GM21825 (cell line): Measurements from ENCODE around the gene FGFR3.

Experiments used
- ATAC-seq: cut with Tn5 transposase; IDR thresholded peaks from one replicate; pipeline ENCODE4 v1.9.1; 2021; ENCODE audit warnings: mild to moderate bottlenecking, moderate library complexity; ENCODE audit not compliant: unreplicated experiment

Gene FGFR3

GRCh38 chr4:1756079-1756478 lies 37.0 kb upstream of the FGFR3 start:
- ATAC-seq: no peak

GRCh38 chr4:1756893-1757779 lies 36.0 kb upstream of the FGFR3 start:
- no peak for ATAC-seq

GRCh38 chr4:1757836-1758235 lies 35.3 kb upstream of the FGFR3 start:
- no peak for ATAC-seq

GRCh38 chr4:1758306-1759121 lies 34.6 kb upstream of the FGFR3 start:
- ATAC-seq: no peak

GRCh38 chr4:1759170-1759817 lies 33.8 kb upstream of the FGFR3 start:
- no peak for ATAC-seq

DNA sequence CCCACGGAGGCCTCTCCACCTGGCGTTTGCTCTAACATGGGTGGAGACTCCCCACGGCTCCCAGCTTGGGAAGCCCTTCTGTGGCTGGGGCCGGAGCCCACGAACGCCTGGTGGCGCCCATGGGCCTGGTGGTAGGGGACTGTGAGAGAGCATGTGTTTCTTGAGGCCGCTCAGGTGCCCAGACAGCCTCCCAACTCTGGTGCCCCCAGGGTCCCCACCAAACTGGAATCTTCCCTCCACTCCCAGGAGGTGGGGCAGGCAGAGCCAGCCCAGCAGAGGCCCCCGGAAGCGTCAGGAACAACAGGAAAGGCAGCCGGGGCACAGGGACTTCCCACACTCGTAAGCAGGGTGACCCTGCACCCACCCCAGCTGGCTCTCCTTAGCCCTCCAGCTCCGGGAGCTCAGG lies 33.3 kb upstream of the FGFR3 start:
- no peak for ATAC-seq

DNA sequence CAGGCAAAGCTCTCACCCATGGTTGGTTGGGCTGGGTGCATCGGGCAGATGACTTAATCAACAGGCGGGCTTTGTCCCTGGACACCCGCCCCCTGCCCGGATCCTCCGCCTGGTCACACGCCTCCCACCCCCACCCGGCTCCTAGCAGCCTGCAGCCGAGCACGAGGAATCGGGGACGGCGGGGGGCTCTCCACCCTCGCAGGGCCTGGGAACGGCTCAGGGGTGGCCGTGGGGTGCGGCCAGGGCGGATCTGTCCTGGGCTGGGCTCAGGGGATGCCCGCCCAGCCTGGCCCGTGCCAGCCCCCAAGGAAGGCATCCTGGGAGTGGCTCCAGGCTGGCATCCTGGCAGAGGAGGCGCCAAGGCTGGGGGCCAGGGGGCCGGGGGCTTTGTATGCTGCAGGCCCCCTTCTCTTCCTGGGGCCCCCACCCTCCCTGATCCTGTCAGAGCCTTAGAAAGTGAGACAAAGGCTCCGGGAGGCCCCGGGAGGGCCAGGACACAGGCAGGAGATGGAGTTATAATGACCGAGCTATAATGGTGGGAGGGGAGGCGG lies 32.5 kb upstream of the FGFR3 start:
- ATAC-seq: no peak

DNA sequence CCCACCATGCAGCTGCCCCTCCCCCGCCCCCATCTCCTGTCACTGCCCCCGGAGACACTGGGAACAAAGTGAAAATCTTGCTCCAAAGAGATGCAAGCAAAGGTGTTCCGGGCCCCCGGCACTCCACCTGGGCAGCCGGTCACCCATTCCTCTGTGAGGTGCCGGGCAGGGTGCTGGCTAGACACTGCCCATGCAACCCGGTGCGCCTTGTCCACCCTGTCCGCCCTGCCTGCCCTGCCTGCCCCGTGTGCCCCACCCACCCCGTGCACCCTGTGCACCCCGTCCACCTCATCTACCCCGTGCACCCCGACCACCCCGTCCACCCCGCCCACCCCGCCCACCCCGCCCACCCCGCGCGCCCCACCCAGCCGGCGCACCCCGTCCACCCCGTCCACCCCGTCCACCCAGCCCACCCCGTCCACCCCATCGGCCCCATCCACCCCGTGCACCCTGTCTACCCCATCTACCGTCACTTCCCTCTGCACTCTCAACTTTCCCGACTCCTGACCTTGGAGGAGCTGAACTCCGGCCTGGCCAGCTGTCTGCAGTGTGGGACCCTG lies 31.9 kb upstream of the FGFR3 start:
- no peak for ATAC-seq

- ATAC-seq: no peak
These were observed 30.7 kb upstream of the FGFR3 start for GRCh38 chr4:1762264-1763010.

GRCh38 chr4:1763070-1763549 lies 30.0 kb upstream of the FGFR3 start:
- ATAC-seq: no peak

DNA sequence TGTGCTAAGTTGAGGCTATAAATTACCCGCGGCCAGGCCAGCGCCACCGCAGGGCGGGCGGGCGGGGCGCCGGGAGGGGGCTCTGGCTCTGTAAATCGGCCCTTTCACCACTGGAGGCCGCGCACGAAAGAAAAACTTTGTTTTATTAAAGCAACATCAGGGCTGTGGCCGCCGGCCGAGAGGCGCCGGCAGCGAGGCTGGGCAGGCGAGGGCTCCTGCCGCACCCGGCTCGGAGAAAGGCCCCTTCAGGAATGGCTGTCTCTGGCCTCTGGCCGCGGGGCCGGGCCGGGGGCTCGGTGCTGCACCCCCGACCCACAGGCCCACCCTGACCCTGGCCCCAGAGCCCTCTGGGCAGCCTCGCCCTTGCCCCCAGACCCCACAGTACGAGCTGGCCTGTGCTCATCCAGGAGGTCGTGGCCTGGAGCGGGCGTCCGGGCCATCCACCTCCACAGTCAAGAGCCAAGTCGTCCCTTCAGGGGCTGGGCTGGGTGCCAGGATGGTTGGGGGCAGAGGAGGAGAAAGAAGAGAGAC lies 29.5 kb upstream of the FGFR3 start:
- no peak for ATAC-seq

GRCh38 chr4:1764670-1765069 lies 28.4 kb upstream of the FGFR3 start:
- no peak for ATAC-seq

DNA sequence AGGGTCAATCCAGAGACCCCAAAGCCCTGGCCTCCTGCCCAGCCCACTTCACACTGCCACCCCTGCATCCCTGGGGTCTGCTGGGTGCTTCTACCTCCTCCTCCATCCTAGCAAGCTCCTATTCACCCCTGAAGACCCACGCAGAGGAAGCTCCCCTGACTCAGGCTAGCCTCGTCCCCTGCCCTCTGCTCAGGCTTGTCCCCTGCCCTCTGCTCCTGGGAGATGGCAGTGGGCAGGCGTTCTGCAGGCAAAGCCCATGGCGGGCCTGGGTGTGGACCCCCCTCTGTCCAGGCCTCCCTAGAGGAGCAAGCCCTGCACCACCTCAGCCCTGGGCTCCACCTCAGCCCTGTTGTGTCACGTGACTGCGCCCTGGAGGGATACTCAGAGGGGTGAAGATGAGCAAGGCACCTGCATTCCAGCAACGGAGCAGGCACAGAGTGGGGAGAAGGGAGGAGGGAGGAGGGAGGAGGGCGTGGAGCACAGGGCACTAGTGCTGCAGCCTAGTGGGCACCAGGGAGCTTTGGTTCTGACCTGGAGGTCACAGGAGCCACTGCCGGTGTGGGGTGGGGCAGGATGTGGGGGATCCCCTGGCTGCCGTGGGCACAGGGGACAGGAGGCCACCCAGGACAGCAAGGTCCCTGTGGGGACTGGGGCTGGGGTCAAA lies 27.6 kb upstream of the FGFR3 start:
- ATAC-seq: no peak

DNA sequence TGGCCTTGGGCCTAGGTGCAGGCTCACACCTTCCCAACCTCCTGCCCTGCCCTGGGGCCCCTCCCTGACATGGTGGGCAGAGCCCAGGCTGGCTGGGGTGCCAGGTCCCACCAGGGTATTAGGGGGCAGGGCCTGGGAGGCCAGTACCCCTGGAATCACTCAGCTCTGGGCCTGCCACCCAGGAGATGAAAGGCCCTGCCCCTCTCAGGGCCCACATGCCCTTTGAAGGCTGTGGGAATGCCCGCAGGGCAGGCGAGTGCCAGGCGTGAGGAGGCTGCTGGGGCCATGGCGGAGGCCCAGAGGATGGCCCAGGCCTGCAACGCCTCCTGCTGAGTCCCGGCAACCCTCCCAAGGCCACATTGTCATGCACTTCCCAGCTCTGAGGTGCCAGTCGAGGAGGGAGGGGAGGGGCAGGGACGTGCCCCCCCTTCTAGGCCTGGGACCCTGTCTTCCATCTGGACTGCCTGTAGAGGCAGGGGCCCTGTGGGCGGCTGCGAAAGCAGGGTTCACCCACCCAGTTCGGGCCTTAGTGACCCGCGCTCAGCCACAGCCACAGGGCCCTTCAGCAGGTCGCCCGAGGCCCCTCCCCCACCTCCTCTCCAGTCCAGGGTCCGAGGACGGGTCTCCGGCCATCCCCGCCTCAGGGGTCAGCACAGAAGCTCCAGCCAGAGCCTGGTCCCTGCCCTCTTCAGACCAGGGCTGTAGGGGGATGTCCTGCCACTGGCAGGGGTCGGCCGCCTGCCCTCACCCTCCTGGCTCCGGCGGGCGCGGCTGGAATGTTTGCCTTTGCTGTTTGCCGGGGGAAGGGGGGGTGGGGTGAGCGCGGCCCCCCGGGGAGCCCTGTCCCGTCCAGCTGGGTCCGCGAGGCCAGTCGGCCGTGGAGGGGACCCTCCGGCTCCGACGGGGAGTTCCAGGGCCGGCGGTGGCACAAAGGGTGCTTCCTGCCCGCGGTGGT lies 26.7 kb upstream of the FGFR3 start:
- no peak for ATAC-seq

GRCh38 chr4:1767061-1767769 lies 25.9 kb upstream of the FGFR3 start:
- no peak for ATAC-seq

- ATAC-seq: no peak
These were observed 25.2 kb upstream of the FGFR3 start for GRCh38 chr4:1767770-1768366.

DNA sequence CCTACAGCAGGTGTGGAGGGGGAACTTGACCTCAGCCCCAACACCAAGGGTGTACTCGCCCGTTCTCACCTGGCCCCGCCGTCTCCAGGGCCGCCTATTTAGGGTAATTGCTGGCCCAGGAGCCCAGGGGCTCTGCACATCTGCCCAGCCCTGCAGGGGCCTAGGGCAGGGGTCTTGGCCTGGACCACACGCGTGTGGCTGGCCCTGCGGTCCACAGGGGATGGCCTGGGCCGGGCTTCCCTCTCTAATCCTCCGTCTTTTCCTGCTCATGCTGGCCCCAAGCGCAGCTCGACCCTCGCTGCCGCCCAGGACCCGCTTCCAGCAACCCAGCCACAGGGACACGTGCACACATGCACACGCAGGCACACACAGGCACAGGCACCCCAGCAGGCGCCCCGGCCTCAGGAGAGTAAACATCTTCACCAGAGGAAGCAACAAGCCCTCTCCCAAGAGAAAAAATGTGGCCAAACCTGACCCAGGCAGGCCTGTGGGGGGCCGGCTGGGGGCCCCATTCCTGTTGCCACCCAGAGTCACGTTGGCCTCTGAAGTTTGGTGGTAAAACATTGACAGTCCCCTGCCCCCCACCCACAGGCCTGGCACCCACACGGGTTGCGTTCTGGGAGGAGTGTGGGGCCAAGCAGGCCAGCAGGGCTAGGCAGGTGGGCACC lies 24.6 kb upstream of the FGFR3 start:
- ATAC-seq: no peak
